Measurements from ENCODE around the gene ADGB. TPM values are rescaled to one million over a fixed set of nuclear protein-coding genes. Genes with fewer than 3 reads are reported as not detected.

Gene ADGB
- total and polyA plus RNA-seq, 9 of the 15 experiments (the other 6 are each of a cell fraction or from before 2014, with no cell fraction given), result not detected

DNA sequence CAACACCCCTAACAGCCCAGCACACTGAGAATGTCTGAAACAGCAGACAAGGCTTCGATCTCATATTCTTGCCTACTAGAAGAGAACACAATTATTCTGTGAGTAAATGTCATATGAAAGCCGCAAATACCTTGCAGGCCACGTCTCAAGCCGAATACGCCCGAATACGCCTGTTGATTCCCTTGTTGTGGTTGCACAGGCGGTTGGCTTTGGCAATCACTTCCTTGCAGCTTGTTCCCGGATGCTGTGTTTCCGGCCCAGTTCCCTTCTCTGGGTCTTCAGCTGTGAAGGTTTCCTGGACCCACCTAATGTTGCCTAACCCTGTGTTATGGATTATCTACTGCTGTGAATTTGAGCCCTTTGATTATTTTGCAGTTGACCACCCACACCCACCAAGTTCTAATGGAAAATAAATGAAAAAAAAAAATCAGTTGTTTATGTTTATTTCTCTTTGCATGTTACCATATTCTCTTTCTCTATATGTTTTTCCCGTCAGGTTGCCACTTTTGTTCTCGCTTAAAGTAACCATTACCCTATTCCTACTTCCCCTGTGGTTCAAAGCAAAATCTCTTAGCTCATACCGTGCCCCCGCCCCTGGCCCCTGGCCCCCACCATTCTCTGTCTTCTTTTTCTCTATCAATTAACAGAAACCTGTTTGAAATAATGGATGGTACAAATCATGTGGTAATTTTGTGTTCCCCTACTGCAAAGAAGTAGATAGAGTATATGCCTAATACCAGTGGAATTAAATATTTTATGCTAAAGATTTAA is 172.4 kb downstream of the ADGB start (continued):
- TF ChIP-seq, protein P1, sequence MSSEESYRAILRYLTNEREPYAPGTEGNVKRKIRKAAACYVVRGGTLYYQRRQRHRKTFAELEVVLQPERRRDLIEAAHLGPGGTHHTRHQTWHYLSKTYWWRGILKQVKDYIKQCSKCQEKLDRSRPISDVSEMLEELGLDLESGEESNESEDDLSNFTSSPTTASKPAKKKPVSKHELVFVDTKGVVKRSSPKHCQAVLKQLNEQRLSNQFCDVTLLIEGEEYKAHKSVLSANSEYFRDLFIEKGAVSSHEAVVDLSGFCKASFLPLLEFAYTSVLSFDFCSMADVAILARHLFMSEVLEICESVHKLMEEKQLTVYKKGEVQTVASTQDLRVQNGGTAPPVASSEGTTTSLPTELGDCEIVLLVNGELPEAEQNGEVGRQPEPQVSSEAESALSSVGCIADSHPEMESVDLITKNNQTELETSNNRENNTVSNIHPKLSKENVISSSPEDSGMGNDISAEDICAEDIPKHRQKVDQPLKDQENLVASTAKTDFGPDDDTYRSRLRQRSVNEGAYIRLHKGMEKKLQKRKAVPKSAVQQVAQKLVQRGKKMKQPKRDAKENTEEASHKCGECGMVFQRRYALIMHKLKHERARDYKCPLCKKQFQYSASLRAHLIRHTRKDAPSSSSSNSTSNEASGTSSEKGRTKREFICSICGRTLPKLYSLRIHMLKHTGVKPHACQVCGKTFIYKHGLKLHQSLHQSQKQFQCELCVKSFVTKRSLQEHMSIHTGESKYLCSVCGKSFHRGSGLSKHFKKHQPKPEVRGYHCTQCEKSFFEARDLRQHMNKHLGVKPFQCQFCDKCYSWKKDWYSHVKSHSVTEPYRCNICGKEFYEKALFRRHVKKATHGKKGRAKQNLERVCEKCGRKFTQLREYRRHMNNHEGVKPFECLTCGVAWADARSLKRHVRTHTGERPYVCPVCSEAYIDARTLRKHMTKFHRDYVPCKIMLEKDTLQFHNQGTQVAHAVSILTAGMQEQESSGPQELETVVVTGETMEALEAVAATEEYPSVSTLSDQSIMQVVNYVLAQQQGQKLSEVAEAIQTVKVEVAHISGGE (CRISPR knock-in tag; IDR thresholded peaks at IDR 0.05), result peak in 1 of 3 experiments; percentile 65; a peak in 1 of 6 replicates
- TF ChIP-seq NCOR1 (IDR thresholded peaks at IDR 0.05) (peak; percentile 43), ZBTB8A (IDR thresholded peaks at IDR 0.05; ENCODE audit: partially characterized antibody) (no peak), KAT7 (CRISPR knock-in tag; IDR thresholded peaks at IDR 0.05; ENCODE audit: borderline replicate concordance) (no peak), FOSL1 (tag; conservative IDR thresholded peaks at IDR 0.05) (no peak), BCL6 (CRISPR knock-in tag; IDR thresholded peaks at IDR 0.05) (no peak), ZNF764 (CRISPR knock-in tag; IDR thresholded peaks at IDR 0.05; ENCODE audit: low read depth) (no peak), SAFB (IDR thresholded peaks at IDR 0.05; ENCODE audit: borderline replicate concordance, low read depth, low read length) (no peak), ATF1 (CRISPR knock-in tag; IDR thresholded peaks at IDR 0.05) (no peak), ATF1 (tag; IDR thresholded peaks at IDR 0.05) (no peak), KAT8 (IDR thresholded peaks at IDR 0.05; ENCODE audit: low read depth) (no peak), SMARCA5 (IDR thresholded peaks at IDR 0.05) (no peak)
- TF ChIP-seq, protein P2, sequence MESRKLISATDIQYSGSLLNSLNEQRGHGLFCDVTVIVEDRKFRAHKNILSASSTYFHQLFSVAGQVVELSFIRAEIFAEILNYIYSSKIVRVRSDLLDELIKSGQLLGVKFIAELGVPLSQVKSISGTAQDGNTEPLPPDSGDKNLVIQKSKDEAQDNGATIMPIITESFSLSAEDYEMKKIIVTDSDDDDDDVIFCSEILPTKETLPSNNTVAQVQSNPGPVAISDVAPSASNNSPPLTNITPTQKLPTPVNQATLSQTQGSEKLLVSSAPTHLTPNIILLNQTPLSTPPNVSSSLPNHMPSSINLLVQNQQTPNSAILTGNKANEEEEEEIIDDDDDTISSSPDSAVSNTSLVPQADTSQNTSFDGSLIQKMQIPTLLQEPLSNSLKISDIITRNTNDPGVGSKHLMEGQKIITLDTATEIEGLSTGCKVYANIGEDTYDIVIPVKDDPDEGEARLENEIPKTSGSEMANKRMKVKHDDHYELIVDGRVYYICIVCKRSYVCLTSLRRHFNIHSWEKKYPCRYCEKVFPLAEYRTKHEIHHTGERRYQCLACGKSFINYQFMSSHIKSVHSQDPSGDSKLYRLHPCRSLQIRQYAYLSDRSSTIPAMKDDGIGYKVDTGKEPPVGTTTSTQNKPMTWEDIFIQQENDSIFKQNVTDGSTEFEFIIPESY (CRISPR knock-in tag; IDR thresholded peaks at IDR 0.05), result 0 out of 2 replicates have a peak, but pooled peaks have one; percentile 46
- TF ChIP-seq, protein P3, sequence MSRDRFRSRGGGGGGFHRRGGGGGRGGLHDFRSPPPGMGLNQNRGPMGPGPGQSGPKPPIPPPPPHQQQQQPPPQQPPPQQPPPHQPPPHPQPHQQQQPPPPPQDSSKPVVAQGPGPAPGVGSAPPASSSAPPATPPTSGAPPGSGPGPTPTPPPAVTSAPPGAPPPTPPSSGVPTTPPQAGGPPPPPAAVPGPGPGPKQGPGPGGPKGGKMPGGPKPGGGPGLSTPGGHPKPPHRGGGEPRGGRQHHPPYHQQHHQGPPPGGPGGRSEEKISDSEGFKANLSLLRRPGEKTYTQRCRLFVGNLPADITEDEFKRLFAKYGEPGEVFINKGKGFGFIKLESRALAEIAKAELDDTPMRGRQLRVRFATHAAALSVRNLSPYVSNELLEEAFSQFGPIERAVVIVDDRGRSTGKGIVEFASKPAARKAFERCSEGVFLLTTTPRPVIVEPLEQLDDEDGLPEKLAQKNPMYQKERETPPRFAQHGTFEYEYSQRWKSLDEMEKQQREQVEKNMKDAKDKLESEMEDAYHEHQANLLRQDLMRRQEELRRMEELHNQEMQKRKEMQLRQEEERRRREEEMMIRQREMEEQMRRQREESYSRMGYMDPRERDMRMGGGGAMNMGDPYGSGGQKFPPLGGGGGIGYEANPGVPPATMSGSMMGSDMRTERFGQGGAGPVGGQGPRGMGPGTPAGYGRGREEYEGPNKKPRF (IDR thresholded peaks at IDR 0.05; ENCODE audit: low read depth, low read length), result no peak
- TF ChIP-seq, protein P4, sequence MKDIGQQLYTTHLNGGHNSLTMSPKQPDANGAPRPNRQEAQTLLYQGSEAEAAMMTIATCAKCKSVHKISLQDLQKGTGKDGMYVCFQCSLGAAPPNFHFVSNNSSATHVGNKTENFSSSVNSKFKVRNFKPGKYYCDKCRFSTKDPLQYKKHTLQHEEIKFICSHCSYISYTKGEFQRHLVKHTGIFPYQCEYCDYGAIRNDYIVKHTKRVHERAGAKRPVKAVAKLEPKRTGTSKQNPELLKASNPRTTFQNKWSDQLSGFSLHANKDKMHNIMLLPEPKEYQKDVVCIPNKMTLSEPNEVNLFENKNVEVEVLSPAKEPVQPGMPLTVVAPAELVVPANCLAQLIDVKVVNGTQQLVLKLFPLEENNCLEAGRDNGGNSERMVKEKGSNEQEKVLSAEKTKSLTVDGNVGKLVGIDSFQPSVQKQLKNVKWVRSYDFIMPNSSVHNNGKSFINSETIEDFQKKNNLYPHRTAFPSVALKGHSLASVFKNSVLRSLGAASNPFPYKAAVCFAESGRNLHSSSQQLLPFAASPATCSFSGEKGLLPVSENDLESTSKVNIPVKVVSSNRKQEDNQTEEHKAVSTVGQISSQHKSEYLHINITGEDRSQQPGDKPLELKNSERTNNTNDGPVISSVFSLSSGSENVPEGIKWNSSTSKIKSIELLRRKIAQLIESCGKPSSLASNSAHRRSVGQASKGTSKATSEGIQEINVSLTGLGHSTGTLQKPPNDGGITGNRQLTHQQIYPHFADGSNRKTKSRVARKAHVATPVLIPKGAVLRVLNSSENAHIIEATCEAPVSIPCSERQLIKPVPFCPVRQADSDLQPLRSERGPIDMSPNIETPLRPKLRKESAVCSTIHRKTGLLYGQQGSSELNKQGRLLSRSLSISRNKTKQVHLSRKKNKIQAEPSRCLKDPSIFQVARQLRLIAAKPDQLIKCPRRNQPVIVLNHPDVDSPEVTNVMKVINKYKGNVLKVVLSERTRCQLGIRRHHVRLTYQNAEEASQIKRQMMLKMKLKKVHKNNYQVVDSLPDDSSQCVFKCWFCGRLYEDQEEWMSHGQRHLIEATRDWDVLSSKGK (CRISPR knock-in tag; IDR thresholded peaks at IDR 0.05), result no peak
